Embryonic facial prominence (tissue), 1 donor: ENCODE results near the gene TRIM33.
"Not testable (repeated sequence)": the region's sequence is repeated elsewhere in the genome, so short reads cannot be mapped to it uniquely, and the experiment has no call there.

Experiments used
- DNase-seq: peaks from one replicate; pipeline ENCODE4 v3.0.0-alpha.2; 2016; ENCODE audit errors: extremely low spot score

The TRIM33 gene

DNA sequence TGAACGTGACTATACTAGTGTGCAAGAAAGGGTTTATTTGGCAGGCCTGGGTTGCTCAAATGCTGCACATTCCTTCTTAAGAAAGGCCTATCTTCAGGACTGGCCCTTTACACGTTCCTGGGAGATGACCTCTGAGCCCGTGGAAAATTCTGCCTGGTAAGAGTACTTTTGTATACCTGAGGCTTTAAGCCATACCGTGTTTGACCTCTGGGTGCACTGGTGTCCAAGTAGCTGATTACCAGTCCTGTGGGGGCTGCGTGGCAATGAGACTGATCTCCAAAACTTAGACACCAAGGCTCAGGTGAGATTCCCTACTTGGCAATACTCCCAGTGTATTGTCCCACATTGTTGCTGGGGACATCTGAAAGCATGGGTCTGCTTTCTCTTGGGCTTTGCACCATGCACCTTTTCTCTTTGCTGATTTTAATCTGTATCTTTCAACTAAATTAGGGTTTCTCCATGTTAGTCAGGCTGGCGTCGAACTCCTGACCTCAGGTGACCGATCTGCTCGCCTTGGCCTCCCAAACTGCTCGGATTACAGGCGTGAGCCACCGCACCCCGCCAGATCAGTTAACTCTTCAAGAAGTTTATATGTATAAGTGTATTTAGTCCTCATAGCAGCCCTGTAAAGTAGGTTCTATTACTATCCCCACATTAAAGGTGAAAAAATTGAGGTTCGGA is 44.5 kb downstream of the TRIM33 start:
- no peak for DNase-seq

DNA sequence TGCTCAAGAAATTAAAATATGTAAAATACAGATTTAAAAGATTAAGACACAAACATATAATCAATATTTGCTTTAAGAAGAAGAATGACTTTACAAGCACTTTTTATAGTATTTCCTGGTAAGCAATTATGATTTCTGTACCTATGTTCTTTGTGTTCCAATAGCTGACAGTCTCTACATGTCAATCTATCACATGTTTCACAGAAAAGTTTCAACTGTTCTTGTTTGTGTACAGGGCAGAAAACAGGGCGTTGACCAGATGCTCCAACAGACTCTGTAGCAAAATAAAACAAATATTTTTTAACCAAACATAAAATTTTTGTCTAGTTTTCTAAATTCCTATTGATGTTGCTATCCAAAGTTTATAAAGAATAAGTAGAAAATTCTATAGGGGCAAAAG is 48.0 kb downstream of the TRIM33 start:
- DNase-seq, result no peak

DNA sequence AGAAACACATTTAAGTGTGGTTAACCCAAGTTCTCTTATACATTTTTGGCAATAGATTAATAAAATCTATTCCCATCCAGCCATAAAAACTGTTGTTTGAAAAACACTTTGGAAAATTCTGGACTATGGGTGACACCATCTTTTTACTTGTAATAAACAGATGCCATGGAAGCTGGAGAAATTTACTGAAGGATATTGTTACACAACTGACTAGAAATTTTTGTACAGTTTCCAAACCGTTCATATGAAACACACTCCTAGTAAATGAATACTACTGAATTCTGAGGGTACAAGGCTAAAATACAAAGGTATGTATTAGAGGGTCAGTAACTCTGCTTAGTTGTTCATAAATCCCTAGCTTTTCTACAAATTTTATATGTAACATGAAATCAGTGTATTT is 48.7 kb downstream of the TRIM33 start:
- DNase-seq, result no peak

DNA sequence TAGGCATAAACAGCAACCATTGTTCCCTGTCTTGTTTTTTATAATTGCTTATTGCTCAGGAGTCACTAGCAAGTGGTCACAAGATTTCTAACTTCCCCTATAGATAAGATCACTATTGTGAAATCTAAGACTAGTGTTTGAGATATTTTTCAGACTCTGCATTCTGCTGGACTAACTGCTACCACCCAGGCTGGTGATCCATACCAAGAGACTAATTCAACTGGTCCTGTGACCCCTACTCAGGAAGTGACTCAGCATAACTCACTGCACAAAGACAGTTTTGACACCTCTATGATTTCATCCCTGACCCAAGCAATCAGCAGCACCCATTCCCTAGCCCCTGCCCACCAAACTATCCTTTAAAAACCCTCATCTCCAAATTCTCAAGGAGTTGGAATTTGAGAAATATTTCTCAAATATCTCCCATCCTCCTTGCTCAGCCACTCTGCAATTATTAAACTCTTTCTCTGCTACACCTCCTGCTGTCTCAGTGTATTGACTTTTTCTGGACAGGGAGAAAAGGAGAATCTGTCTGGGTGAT is 52.7 kb downstream of the TRIM33 start:
- no peak for DNase-seq

DNA sequence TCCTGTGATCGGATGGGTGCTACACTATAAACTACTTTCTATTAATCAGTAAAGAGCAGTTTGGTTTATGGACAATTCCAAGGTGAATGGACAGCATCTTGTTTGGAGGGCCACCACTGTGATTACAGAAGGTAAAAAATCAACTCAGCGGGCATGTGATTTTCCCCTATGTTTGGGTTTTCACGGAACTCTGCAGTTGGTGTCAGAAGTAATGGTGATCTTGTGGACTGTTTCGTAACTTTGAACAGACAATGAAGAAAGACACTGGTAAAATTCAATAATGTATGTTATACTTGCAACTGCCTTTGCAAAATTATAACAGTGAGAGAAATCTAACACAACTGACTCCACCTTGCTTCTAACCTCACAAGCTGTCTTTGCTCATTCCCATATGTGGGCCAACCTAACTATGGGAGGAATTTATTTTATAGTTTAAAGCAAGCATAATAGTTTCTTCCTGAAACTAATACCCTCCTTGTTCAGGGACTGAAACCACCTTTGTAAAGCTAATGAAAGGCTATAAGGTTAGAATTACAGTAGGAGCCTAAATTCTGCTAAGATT is 53.2 kb downstream of the TRIM33 start:
- no peak for DNase-seq

DNA sequence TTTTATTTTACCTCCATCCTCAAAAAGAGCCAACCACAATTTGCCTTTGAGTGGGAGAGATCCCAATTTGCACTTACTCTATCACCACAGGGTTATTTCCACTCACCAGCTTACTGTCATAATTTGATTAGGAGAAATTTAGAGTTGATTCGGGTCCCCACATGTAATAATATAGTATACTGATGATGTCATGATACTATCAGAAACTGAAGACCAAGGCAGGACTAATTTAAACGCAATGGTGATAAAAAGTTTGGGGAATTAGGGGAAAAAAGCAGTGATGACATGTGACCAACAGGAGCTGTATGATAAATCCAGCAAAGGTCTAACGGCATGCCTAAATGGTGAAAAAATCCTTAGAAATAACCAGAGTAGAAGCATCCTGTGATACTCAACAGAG is 54.4 kb downstream of the TRIM33 start:
- no peak for DNase-seq

DNA sequence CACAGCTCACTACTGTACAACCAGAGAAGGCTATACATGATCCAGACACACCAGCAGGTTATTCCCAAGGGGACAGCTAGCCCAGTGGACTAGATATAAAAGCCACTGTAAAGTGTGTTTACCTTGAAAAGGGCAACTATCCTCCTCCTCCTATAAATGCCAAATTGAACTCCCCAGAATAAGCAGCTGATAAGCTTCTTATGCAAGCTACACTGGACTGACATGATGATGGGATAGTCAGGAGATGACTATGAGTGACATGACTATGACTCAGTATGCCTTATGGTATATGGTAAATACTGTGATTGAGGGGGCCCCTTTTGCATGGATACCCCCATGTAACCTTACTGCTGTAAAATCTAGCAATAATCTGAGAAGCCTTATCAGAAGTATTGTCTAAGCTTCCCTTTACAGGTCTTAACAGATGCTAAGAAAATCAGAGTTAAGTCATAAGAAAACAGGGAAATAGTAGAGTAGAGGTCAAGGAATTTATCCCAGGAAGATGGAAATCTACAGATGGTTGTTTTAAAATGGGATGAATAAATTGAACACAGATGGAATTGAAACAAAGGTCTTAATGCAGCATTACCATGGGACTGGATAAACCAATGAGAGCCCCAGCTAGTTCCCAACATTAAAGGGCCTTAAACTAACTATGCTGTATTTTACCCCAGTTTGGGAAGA is 55.8 kb downstream of the TRIM33 start:
- DNase-seq, result no peak

DNA sequence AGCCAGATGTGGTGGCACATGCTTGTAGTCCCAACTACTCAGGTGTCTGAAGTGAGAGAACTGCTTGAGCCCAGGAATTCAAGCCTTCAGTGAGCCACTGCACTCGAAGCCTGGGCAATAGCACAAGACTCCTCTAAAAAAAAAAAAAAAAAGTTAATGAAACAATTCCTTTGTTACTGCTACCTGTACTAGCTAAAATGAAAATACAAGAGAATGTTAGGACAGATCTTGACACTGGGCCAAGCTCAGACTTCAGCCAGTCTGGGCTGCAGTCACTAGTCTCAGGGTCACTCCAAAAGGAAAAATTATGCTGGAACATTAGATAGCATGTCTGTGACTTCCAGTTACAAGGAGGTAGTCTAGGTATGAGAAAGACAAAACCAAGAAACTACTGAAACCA is 56.5 kb downstream of the TRIM33 start:
- no peak for DNase-seq

DNA sequence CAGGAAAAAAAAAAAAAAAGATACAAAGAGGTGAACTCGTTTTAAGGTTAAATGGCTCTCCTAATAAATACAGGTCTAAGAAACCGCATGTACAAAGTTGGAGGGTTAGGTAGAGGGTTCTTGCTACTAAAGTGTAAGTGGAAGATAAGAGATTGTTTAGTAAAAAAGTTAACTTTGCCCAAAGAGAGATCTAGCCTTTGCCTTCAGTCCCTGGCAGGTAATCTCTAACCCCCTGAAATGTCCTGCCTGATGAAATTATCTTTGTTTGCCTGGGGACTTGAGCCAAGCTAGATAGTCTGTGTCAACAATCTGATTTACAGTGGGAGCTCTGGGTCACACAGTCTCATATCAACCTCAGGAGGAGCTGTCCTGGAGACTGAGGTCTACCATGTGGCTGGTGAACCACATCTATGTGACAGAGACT is 57.6 kb downstream of the TRIM33 start:
- DNase-seq, result no peak

DNA sequence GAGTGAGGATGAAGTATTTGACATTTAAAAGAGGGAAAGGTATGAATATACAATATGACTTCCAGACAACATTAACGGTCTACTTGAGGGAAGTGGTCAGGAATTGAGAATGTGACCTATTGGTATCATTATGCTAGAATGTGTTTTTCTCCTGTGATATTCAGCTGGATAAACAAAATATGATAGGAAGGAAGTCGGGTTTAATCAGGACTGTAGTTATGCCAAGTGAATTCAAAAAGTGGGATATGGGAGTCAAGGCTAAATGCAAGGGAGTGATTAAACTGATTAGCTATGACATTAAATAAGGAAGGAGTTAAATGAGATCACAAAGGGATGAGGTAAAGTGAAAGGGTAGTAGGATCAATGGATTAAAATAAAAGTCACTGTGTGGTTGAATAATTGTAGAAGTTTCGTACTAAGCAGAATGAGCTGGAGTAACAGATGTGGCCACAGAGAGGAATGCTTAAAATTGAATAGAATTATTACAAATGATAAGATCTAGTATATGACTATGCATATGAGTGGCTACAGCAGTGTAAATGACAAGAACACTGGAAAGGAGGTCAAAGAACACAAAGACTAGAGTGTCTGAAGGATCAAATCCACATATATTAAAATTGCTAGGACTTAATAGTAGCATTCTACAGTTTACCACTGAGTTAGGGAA is 62.5 kb downstream of the TRIM33 start:
- DNase-seq, result no peak

DNA sequence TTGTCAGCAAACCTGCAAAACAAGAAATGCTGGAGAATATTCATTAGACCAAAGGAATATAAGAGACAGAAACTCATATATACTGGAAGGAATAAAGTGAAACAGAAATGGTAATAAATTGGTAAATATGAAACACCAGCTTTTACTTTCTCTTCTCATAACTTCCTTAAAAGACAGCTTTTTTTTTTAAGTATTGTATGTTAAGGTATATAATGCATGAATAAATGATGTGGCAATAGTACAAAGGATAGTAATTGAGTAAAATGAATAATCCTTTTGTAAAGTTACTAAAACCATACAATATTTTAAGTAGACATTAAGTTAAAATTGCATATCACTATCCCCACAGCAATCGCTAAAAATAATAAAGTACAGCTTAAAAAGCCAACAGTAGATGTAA is 64.8 kb downstream of the TRIM33 start:
- DNase-seq, result no peak

DNA sequence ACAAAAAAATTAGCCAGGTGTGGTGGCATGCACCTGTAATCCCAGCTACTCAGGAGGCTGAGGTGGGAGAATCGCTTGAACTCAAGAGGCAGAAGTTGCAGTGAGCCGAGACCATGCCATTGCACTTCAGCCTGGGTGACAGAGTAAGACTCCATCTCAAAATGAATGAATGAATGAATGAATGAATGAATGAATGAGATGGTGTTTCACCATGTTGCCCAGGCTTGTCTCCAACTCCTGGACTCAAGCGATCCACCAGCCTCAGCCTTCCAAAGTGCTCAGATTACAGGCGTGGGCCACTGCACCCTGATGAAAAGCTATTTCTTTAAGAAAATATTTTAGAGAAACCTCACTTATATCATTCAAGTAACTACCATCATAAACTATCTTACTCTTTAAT is 67.8 kb downstream of the TRIM33 start:
- DNase-seq, result not testable (repeated sequence)

DNA sequence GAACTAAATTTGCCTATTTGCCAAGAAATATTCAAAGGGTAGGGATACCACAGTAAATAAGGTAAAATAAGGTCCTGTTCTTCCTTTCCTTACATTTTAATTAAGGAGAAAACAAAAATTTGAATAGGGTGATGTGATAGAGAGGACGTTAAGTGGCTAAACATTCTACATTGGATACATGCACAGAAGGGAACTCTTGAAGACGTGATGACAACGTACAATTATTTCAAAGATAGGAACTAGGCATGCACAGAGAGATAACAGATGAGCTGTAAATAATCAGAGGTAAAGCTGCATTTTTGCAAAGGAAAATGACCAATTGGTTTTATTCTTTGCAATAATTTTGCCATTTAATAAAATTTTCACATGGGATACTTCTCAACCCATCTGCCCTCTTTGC is 69.7 kb downstream of the TRIM33 start:
- no peak for DNase-seq

DNA sequence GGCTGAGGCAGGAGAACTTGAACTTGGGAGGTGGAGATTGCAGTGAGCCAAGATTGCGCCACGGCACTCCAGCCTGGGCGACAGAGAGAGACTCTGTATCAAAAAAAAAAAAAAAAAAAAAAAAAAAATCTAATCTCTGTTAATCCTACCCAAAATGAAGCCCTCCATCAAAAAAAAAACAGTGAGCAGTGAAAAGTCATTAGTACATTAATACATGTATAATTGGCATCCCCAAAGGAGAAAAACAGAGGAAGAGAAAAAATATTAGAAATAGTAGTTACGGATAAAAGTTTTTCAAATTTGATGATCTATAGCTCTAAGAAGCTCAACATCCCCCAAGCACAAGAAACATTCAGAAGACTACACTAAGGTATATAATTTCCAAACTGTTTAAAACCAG is 71.6 kb downstream of the TRIM33 start:
- no peak for DNase-seq

DNA sequence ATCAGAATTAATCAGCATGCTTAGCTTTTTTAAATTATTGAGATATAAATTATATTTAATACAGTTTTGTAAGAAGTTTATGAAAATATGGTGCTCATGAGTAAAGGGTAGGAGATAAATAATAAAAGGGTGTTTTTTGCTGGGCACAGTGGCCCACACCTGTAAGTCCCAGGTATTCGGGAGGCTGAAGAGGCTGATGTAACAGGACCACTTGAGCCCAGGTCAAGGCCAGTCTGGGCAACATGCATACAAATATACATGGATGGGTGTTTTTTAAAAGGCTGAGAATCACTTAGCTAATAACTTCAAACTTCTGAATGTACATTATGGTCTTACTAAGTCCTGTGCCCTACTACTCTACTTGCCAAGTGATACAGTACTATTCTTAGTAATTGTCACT is 73.2 kb downstream of the TRIM33 start:
- DNase-seq, result no peak

DNA sequence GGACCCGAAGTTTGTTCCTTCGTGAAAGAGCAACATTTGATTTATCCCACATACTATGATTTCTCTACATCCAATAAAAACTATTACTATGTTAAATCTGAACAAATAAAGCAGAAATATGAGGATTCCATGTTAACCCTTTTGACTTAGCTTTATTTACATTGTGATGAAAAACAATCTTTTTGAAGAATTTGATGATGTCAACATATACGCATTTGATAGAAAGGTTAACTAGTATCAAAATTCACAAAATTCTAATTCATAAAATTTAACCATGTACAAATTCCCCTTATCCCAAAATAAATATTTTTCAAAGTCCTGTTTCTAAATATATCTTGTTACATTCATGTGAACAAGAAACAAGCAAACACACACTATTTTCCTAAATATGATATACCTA is 74.2 kb downstream of the TRIM33 start:
- DNase-seq, result no peak

DNA sequence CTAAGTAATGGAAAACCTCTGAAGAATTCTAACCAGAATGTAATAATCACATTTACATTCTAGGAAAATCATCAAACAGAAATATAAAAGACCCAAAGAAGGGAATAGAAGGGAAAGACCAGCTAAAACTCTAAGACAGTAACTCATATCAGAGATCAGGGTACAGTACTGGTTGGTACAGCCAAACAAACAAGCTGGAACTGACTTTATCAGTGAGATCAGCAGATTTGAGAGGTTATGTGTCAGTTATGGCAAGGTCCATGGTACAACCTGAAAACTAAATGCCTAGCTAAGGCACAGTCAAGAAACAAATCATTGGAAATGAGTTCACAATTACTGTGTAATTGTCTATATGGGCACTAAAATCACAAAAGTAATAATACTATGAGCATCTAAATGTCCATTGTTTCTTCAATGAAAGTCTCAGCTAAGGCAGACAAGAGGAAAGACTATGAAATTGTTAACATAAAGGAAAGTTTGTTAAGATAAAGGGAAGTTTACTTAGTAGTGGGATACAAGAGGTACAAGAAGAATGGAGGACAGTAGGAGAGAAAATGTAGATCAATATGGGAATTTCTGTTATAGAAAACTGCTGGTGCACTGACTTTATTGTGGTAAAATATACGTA is 75.8 kb downstream of the TRIM33 start:
- no peak for DNase-seq

DNA sequence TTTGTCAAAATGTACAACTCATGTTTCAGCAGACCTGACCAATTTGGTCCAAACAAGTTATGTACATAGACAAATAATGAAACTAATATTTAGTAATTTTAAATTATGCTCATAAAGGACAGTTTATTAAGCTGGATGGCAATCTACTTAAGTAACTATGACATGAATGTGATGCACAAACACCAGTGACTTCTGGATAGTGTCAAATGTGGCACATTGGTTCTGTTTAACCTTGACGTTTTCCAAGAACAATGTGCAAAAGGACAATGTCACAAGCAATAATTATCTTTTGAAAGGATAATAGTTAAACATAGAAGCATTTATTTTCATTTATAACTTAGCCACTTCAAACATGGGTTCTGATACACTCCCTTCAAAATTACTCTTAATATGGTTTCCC is 80.0 kb downstream of the TRIM33 start:
- DNase-seq, result no peak

DNA sequence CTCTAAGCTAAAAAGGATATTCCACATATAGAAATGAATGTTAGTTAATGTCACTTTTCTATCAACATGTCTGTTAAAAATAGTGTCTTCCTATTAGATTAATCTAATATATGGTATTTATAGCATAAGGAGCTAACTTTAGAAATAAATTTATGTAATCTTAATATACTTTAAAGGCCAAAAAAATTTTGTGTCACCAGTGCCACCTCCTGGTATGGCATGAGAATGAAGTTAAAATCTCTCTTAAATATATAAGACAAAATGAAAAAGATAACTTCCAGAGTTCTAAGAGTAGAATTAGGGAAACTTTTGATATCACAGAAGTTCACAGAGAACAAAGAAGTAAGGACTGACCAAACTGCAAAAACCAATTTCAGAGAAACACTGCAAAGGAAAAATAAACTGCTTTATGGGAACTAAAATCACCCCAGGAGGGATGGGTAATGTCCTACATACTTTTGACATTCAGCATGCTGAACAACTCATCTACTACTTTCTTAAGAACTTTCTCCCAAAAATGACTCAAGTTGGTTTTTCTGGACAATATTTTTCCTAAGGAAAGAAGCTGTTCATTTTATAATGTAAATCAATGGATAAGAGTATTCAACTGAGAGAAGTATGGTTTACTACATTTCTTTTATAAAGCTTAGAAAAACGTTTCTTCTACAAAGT is 82.8 kb downstream of the TRIM33 start:
- DNase-seq, result no peak

DNA sequence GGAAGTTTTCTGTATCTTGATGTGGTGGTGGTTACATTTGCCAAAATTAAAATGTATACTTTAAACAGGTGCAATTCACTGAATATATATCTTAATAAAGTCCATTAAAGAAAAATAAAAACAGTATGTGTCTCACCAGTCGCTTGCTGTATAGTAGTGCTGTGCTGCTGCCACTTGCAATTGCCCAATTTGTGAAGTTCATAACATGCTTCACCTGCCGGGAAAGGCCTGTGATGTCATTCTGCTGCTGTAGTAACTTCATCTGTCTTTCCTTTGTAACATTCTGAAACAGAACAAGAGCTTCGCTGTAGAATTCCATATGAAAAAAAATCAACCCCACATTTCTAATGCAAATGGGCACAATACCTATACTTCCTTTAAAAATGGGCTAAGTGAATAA is 83.4 kb downstream of the TRIM33 start:
- DNase-seq, result no peak

DNA sequence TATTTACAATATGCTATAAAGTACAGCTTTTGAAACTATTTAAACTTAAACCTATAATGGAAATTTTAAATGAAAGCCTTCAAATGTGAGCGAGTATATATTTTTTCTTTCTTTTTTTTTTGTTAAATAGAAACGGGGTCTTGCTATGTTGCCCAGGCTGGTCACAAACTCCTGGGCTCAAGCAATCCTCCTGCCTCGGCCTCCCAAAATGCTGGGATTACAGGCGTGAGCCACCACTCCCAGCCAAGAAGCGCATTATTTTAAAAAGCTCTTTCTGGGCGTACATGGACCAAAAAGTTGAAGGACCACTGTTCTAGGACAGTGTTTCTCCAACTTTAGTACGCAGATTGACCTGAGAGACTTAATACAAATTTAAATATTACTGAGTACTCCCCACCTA is 87.5 kb downstream of the TRIM33 start:
- DNase-seq, result no peak

DNA sequence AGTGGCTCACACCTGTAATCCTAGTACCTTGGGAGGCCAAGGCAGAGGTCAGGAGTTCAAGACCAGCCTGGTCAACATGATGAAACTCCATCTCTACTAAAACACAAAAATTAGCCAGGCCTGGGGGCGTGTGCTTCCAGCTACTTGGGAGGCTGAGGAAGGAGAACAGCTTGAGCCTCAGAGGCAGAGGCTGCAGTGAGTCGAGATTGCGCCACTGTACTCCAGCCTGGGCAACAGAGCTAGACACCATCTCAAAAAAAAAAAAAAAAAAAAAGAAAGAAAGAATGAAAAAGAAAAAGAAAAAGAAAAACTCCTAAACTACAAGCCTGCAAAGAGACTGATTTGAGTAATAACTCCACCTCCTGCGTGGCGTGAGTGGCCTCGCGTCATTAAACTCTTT is 92.1 kb downstream of the TRIM33 start:
- DNase-seq, result not testable (repeated sequence)
